Type B pancreatic cell (in vitro differentiated cells): ENCODE results near the gene MARCHF3. TPM values are rescaled to one million over a fixed set of nuclear protein-coding genes. Genes with fewer than 3 reads are reported as not detected.
A peak's percentile ranks its signal among the peaks of the same experiment; 100 is the strongest.

Experiments
- DNase-seq: peaks from one replicate; pipeline ENCODE4 v3.0.0; 2021; ENCODE audit warnings: mixed read lengths; ENCODE audit not compliant: unreplicated experiment; ENCODE audit errors: extremely low spot score
- H3K27ac Mint-ChIP-seq: 2 replicates; pipeline ENCODE4 v1.8.0; 2021; ENCODE audit warnings: mild to moderate bottlenecking, mixed read lengths
- H3K27me3 Mint-ChIP-seq: 2 replicates; pipeline ENCODE4 v1.8.0; 2021; ENCODE audit warnings: mixed read lengths
- H3K36me3 Mint-ChIP-seq: 2 replicates; pipeline ENCODE4 v1.8.0; 2021; ENCODE audit warnings: mixed read lengths
- H3K4me1 Mint-ChIP-seq: one replicate; pipeline ENCODE4 v1.8.0; 2021; ENCODE audit warnings: mixed read lengths; ENCODE audit not compliant: unreplicated experiment
- H3K4me3 Mint-ChIP-seq: 2 replicates; pipeline ENCODE4 v1.8.0; 2021; ENCODE audit warnings: mild to moderate bottlenecking, mixed read lengths
- H3K9me3 Mint-ChIP-seq: 2 replicates; pipeline ENCODE4 v1.8.0; 2021; ENCODE audit warnings: mixed read lengths
- total RNA-seq: library from RNA; stranded (reverse); gene quantifications from 2 replicates; pipeline ENCODE4 v1.2.1, GENCODE V29; 2021; ENCODE audit warnings: low replicate concordance
- TF ChIP-seq, protein P1 (sequence below): fragments of 200-600 bp; sonication (generic); conservative IDR thresholded peaks from 2 replicates; pipeline ENCODE4 v1.5.0; 2021; ENCODE audit warnings: antibody characterized with exemption, mild to moderate bottlenecking

The MARCHF3 gene
- total RNA-seq, 1 donor from 2014 or later, result 5.9 TPM

DNA sequence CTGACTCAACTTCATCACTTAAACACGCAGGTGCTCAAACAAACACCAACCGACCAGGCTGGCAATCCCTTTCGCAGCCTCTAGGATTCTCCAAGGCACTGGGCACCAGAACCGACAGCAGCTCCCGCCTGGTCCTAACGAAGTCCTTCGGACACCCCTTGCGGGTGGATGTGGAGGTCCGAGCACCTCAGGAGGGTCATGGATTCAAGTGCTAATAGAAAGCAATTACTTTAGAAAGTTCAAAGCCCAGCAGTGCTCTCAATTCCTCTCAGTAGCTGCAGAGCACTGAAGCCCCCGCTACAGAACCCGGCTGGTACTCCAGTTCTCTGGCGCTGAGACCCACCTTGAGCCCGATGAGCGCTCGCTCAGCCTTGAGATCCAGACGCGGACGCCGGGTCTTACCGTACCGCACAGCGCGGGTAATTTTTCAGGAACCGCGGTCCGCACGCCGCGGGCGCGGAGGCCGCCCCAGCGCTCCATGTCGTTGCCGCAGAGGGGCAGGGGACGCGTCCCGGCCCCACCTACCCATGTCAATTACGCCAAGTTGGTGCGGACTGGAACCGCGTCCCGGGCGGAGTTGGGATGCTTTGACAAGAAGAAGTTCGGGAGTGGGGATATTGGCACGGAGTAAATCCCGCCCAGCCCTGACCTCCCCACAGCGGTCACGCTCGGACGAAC is 638 bp downstream of the MARCHF3 start:
- Mint-ChIP-seq H3K9me3 (no peaks in the 10 kb centered on the region), H3K4me3 (peak overlapping the region; percentile 90), H3K36me3 (no peaks in the 10 kb centered on the region), H3K4me1 (peaks cover 14% of the 10 kb centered on the region), H3K27ac (peak overlapping the region; percentile 62), H3K27me3 (peaks cover 54% of the 10 kb centered on the region)
- DNase-seq, result peak; percentile 71
- TF ChIP-seq, protein P1, sequence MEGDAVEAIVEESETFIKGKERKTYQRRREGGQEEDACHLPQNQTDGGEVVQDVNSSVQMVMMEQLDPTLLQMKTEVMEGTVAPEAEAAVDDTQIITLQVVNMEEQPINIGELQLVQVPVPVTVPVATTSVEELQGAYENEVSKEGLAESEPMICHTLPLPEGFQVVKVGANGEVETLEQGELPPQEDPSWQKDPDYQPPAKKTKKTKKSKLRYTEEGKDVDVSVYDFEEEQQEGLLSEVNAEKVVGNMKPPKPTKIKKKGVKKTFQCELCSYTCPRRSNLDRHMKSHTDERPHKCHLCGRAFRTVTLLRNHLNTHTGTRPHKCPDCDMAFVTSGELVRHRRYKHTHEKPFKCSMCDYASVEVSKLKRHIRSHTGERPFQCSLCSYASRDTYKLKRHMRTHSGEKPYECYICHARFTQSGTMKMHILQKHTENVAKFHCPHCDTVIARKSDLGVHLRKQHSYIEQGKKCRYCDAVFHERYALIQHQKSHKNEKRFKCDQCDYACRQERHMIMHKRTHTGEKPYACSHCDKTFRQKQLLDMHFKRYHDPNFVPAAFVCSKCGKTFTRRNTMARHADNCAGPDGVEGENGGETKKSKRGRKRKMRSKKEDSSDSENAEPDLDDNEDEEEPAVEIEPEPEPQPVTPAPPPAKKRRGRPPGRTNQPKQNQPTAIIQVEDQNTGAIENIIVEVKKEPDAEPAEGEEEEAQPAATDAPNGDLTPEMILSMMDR, result peak; percentile 71

DNA sequence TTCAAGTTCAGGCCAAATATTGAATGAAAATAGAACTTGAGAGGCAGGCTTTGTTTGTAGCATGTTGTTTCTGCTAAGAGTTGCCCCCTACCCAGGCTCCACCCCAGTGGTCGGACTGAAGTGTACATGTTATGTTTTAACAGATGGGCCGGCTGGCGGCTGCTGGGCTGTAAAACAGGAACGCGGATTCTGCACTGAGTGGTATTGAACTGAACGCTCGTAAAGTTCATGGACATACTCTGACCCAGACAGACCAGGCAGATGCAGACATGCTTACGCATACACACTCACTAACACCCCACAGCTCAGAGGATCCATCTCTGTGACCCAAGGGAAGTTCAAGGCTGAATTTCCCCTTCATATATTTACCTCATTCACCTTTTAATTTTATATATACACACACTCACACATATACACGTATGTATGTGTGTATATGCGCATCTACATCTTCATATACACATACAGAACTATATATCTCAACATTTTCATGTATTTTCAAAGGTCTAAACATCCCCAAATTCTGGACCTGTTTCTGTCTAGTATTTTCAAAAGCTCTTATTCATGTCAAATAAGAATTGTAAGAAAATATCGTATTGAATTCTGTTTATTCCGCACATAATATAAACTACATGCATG is 1.4 kb downstream of the MARCHF3 start:
- Mint-ChIP-seq H3K27ac (peak overlapping the region; percentile 62), H3K4me1 (peaks cover 14% of the 10 kb centered on the region), H3K36me3 (no peaks in the 10 kb centered on the region), H3K9me3 (no peaks in the 10 kb centered on the region), H3K4me3 (peak overlapping the region; percentile 90), H3K27me3 (peaks cover 51% of the 10 kb centered on the region)
- DNase-seq, result no peak
- TF ChIP-seq, protein P1, result no peak

DNA sequence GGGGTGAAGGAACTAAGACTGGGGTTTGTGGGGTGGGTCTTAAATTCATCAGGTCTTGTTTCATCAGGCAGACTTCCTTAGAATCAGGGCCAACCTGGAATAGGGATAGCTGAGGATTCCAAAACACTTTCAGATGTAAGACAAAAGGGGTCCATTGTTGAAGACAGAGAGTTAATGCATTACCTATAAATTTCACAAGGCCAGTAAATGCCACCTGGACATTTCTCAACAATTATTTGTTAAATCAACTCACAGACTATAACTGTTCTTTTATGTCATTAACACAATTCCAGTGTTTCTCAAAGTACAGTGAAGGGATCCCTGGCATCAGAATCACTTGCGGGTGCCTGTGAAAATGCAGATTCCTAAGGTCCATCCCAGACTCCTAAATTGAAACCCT is 2.8 kb downstream of the MARCHF3 start:
- DNase-seq, result no peak
- Mint-ChIP-seq H3K4me3 (no peak overlapping the region), H3K27ac (no peak overlapping the region), H3K36me3 (no peaks in the 10 kb centered on the region), H3K4me1 (peaks cover 14% of the 10 kb centered on the region), H3K9me3 (no peaks in the 10 kb centered on the region), H3K27me3 (peaks cover 40% of the 10 kb centered on the region)
- TF ChIP-seq, protein P1, result no peak

DNA sequence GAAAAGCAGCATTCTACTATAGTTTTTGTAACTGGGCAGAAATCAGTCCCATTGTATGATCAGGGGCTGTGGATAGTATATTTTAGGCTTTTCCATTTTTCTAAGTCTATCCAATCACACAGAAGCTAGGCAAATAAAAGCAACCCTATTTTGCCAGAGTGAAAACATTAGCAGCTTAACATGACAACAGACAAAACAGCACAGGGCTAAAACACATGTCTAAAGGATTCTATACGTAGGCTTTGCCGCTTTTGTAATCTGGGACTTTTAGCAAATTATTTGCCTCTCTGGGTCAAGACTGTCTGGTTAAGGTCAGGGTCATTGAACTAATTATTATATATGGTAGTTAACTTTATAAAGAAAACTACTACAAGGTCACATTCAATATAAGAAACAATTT is 4.2 kb downstream of the MARCHF3 start:
- peaks cover 14% of the 10 kb centered on the region for H3K4me1 Mint-ChIP-seq
- no peak overlapping the region for H3K4me3 Mint-ChIP-seq
- no peak for DNase-seq
- no peak overlapping the region for H3K27ac Mint-ChIP-seq
- peaks cover 34% of the 10 kb centered on the region for H3K27me3 Mint-ChIP-seq
- no peaks in the 10 kb centered on the region for H3K36me3 Mint-ChIP-seq
- no peaks in the 10 kb centered on the region for H3K9me3 Mint-ChIP-seq
- TF ChIP-seq, protein P1, result no peak

DNA sequence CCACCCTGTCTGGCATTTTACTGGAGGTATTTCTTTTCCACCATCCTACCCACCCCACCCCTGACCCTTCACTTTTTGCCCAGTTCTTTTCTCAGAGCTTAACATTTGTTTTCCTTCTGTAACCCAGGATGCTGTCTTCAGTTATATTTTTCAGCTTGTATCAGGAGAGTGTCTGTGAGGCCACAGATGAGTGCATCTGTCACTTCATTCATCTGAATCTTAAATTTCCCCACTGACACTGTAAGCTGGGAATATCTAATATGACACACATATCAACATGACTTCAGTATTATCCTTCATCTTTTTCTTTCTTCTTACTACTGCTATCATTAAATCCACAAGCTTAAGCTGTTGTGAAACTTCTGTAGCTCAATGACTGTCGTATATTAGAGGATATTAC is 4.9 kb downstream of the MARCHF3 start:
- Mint-ChIP-seq H3K36me3 (no peaks in the 10 kb centered on the region), H3K4me1 (peaks cover 14% of the 10 kb centered on the region), H3K9me3 (no peaks in the 10 kb centered on the region), H3K27me3 (peaks cover 34% of the 10 kb centered on the region), H3K27ac (no peak overlapping the region), H3K4me3 (no peak overlapping the region)
- TF ChIP-seq, protein P1, result no peak
- DNase-seq, result no peak
